ENCODE data around the gene DHFR.
A peak's percentile ranks its signal among the peaks of the same experiment; 100 is the strongest.
"Not testable (repeated sequence)": the region's sequence is repeated elsewhere in the genome, so short reads cannot be mapped to it uniquely, and the experiment has no call there.

Gene DHFR

DNA sequence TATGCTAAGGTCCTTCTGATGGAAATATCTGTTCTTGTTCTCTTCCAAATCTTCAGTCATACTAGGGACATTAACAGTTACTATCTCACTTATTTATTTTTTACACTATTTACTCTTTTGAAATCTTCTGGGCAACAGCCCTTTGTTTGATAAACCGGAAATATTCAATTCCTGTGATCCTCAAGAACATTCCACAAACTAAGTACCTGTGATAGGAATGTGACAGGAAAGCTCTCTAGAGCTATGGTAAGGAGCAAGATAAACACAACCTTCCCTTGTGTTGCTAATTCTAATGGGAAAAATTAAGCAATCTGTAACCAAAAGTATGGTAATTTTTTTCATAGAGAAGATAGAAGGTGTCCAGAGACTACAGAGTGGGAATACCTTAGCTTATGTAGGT, 62.7 kb downstream of the DHFR start:
- no peak for DNase-seq

DNA sequence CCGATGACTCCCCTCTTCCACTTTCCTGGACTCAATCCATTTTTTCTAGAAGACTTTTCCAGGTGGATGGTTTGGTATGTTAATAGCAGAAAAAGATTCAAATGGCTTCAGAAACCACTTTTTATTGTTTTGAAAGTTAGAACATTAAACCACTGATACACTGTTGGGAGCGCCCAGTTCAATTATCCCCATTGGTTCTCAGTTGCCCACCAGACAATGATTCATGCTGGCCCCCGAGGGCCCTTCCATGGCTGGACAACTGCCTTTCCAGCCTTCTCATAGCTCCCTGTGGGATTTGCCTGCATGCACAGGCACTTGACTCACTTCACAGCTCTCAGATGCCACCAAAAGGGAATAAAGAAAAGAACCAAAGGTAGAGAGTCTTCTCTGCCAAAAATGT, 63.4 kb downstream of the DHFR start:
- DNase-seq: peak; percentile 33

DNA sequence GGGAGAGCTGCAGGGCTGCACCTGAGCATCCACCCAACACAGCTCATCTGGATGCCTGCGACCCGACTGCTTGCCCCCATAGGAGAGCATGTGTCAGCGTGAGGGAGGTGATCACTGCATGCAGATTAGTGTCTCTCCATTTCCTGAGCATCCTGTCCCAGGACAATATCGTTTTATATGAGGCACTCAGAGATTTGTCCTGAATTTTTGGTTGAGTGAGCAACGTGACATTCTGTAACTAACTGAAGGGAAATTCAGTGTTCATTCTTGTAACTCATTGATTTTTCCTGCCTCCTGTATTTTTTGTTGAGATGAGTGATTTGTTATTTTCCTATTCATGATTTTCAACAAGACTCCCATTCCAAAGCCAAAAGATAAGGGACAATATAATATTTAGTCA, 64.0 kb downstream of the DHFR start:
- no peak for DNase-seq

DNA sequence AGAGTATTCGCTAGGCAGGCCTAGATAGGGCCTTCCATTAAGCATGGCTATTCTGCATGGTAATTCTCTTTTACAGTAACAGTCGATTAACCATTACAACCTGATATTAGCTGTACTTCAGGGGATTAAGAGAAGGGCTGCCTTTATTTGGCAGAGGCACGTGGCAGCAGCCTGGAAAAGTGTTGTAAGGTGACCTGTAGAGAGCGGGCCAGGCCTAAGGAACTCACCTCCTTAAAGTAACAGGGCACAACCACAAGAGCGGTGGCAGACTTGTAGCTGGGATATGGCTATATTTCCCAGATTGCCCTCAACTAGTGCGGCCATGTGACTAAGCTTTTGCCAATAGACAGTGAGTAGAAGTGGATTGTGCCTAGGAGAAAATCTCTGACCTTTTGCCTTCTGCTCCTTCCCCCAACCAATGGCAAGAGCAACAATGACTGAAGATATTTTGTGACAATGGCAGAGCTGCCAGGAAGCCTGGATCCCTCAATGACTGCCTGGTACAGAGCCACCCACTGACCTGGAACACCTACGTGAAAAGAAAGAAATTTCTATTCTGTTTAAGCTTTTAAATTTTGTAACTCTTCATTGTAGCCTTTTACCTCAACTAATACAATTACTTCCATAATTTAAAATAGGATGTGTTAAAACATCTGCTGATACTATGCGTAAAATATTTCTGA, 65.8 kb downstream of the DHFR start:
- DNase-seq: no peak

DNA sequence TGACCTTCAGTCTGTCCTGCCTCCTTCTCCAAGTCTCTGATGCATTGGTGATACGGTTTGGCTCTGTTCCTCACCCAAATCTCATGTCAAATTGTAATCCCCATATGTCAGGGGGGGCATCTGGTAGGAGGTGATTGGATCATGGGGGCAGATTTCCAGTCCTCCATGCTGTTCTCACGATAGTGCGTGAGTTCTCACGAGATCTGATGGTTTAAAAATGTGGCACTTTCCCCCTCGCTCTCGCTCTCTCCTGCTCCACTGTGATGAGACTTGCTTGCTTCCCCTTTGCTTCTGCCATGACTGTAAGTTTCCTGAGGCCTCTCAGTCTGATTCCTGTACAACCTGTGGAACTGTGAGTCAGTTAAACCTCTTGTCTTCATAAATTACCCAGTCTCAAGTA, 70.0 kb downstream of the DHFR start:
- DNase-seq: no peak

DNA sequence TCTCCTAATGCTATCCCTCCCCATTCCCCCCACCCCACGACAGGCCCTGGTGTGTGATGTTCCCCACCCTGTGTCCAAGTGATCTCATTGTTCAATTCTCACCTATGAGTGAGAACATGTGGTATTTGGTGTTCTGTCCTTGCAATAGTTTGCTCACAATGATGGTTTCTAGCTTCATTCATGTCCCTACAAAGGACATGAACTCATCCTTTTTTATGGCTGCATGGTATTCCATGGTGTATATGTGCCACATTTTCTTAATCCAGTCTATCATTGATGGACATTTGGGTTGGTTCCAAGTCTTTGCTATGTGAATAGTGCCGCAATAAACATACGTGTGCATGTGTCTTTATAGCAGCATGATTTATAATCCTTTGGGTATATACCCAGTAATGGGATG, 74.5 kb downstream of the DHFR start:
- DNase-seq: not testable (repeated sequence)

DNA sequence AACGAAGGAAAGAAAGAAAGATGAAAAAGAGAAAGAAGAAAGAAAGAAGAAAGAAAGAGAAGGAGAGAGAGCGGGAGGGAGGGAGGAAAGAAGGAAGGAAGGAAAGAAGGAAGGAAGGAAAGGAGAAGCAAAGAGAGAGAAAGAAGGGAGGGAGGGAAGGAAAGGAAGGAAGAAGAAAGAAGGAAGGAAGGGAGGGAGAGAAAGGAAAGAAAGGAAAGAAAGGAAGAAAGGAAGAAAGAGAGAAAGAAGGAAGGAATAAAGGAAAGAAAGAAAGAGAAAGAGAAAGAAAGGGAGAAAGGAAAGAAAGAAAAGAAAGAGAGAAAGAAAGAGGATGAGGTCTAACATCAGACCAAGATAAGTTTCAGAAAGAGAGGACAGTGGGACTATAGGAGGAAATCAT, 75.7 kb downstream of the DHFR start:
- no peak for DNase-seq

DNA sequence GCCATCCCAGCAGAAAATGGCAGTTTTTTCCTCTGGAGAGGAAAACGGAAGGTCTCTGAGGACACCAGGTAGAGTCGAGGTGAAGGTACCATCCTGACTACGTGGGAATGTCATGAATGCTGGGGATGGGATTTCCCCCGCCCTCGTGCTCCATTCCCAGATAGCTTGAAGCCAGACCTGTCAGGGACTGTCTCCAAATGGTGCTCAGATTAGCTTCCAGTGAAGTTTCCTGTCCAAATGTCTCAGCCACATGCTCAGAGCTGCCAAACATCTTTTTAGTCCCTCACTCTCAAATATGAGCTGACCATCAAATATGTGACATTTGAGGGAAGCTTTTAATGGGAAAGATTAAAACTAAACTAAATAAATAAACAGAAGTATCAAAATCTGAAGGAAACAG, 77.1 kb downstream of the DHFR start:
- no peak for DNase-seq

DNA sequence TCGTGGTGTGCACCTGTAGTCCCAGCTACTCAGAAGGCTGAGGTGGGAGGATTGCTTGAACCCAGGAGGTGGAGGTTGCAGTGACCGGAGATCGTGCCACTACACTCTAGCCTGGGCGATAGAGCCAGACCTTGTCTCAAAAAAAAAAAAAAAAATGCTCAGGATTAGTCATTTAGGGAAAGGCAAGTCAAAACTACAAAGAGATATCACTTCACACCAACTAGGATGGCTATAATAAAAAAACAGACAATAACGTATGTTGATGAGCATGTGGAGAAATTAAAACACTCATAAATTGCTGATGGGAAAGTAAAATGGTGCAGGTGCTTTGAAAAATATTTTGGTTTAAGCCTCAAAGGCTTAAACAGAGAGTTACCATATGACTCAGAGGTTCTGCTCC, 78.4 kb downstream of the DHFR start:
- DNase-seq: no peak
